IMR-90 (cell line): ENCODE results near the gene MRC2. TPM values are rescaled to one million over a fixed set of nuclear protein-coding genes. Genes with fewer than 3 reads are reported as not detected.

Source experiments
- ATAC-seq: fragments of 200-7000 bp; cut with Tn5 transposase; 2 replicates; pipeline ENCODE4 v1.9.1; 2020; ENCODE audit warnings: low read depth, mild to moderate bottlenecking, moderate library complexity
- BruUV-seq: library from RNA; stranded (reverse); fragments of 400-500 nt; replicated peaks from 2 replicates; lab custom pipeline; 2021; lab: Mats Ljungman, UMichigan
- CTCF ChIA-PET: fragments of 300-600 bp; formaldehyde crosslinking; extraction: SDS; loops from one replicate; lab custom pipeline; 2021; ENCODE audit warnings: antibody characterized with exemption; lab: Yijun Ruan, JAX
- POLR2A ChIA-PET: fragments of 300-600 bp; sonication (Branson Sonifier 250); formaldehyde crosslinking; loops from one replicate; lab custom pipeline; 2022; ENCODE audit warnings: antibody characterized with exemption; ENCODE audit not compliant: unreplicated experiment; lab: Charles Lee
- DNase-seq: peaks from one replicate; pipeline ENCODE4 v3.0.0; 2013
- H2AFZ ChIP-seq: replicated peaks from 2 replicates; pipeline ENCODE3; 2013; ENCODE audit warnings: low read length, mild to moderate bottlenecking; ENCODE audit not compliant: poor library complexity
- H2AK5ac ChIP-seq: 2 replicates; pipeline ENCODE4 v1.6.1; 2013; ENCODE audit warnings: low read depth, low read length, inconsistent platforms
- H2AK9ac ChIP-seq: replicated peaks from 2 replicates; pipeline ENCODE3; 2013; ENCODE audit warnings: mild to moderate bottlenecking, low read depth, low read length, moderate library complexity; ENCODE audit not compliant: poor library complexity
- H2BK120ac ChIP-seq: 2 replicates; pipeline ENCODE4 v1.6.1; 2013; ENCODE audit warnings: low read depth, low read length, inconsistent platforms
- H2BK15ac ChIP-seq: 3 replicates; pipeline ENCODE4 v1.6.1; 2013; ENCODE audit warnings: low read depth, low read length, inconsistent platforms
- H2BK20ac ChIP-seq: 2 replicates; pipeline ENCODE4 v1.6.1; 2013; ENCODE audit warnings: low read depth, mild to moderate bottlenecking, inconsistent platforms, low read length, moderate library complexity
- H2BK5ac ChIP-seq: 2 replicates; pipeline ENCODE4 v1.6.1; 2013; ENCODE audit warnings: mild to moderate bottlenecking, low read depth, low read length, inconsistent platforms; ENCODE audit not compliant: poor library complexity, severe bottlenecking
- H3K14ac ChIP-seq: replicated peaks from 2 replicates; pipeline ENCODE4 v1.6.1; 2013; ENCODE audit warnings: low read depth, low read length, inconsistent platforms
- H3K18ac ChIP-seq: 2 replicates; pipeline ENCODE4 v1.6.1; 2013; ENCODE audit warnings: low read depth, low read length, control low read depth
- H3K23ac ChIP-seq: 2 replicates; pipeline ENCODE4 v1.6.1; 2013; ENCODE audit warnings: low read depth, low read length, inconsistent platforms
- H3K27ac ChIP-seq: 2 replicates; pipeline ENCODE4 v1.5.1; 2013; ENCODE audit warnings: mild to moderate bottlenecking, control low read depth, low read length; ENCODE audit not compliant: insufficient read depth
- H3K27me3 ChIP-seq: 2 replicates; pipeline ENCODE4 v1.6.1; 2013; ENCODE audit warnings: low read length; ENCODE audit not compliant: control insufficient read depth, insufficient read depth
- H3K36me3 ChIP-seq: 2 replicates; pipeline ENCODE4 v1.6.1; 2013; ENCODE audit warnings: low read length, mixed read lengths; ENCODE audit not compliant: control insufficient read depth, insufficient read depth
- H3K4ac ChIP-seq: 2 replicates; pipeline ENCODE4 v1.6.1; 2013; ENCODE audit warnings: low read depth, low read length, inconsistent platforms
- H3K4me1 ChIP-seq: 2 replicates; pipeline ENCODE4 v1.6.1; 2013; ENCODE audit warnings: low read length, mixed read lengths; ENCODE audit not compliant: control insufficient read depth, insufficient read depth
- H3K4me2 ChIP-seq: 2 replicates; pipeline ENCODE4 v1.6.1; 2013; ENCODE audit warnings: low read depth, mild to moderate bottlenecking, control low read depth, low read length, moderate library complexity
- H3K4me3 ChIP-seq: 2 replicates; pipeline ENCODE4 v1.5.1; 2013; ENCODE audit warnings: low read depth, mild to moderate bottlenecking, control low read depth, low read length, moderate library complexity; ENCODE audit not compliant: insufficient read depth
- H3K56ac ChIP-seq: 2 replicates; pipeline ENCODE4 v1.6.1; 2013; ENCODE audit warnings: low read length, inconsistent platforms; ENCODE audit not compliant: insufficient read depth; ENCODE audit errors: extremely low read depth
- H3K79me1 ChIP-seq, 2 experiments: 2 replicates each; pipeline ENCODE4 v1.6.1; 2013; ENCODE audit warnings: low read length in 2 of 2, inconsistent platforms in 1 of 2, low read depth in 1 of 2
- H3K9ac ChIP-seq: 2 replicates; pipeline ENCODE4 v1.6.1; 2013; ENCODE audit warnings: low read depth, low read length, control low read depth
- H3K9me1 ChIP-seq: 2 replicates; pipeline ENCODE4 v1.6.1; 2013; ENCODE audit warnings: low read length, inconsistent platforms; ENCODE audit not compliant: insufficient read depth
- H3K9me3 ChIP-seq: 2 replicates; pipeline ENCODE4 v1.6.1; 2013; ENCODE audit warnings: low read length; ENCODE audit not compliant: control insufficient read depth, insufficient read depth
- H4K20me1 ChIP-seq: 2 replicates; pipeline ENCODE4 v1.6.1; 2013; ENCODE audit warnings: low read length, inconsistent platforms; ENCODE audit not compliant: insufficient read depth
- H4K5ac ChIP-seq: 2 replicates; pipeline ENCODE4 v1.6.1; 2013; ENCODE audit warnings: mild to moderate bottlenecking, low read depth, low read length, control low read depth
- H4K8ac ChIP-seq, 2 experiments: 2 replicates each; pipeline ENCODE4 v1.6.1; 2013; ENCODE audit warnings: low read depth in 2 of 2, low read length in 2 of 2, control low read depth in 1 of 2, inconsistent platforms in 1 of 2
- H4K91ac ChIP-seq: 2 replicates; pipeline ENCODE4 v1.6.1; 2013; ENCODE audit warnings: low read depth, low read length, inconsistent platforms; ENCODE audit not compliant: insufficient read depth
- CEBPB ChIP-seq: IDR thresholded peaks from 2 replicates; pipeline ENCODE4 v1.6.1; 2012; ENCODE audit warnings: low read depth, low read length, improper control_type of control experiment
- CHD1 ChIP-seq: IDR thresholded peaks from 2 replicates; pipeline ENCODE4 v1.6.1; 2012; ENCODE audit warnings: low read depth, low read length, improper control_type of control experiment
- CTCF ChIP-seq: conservative IDR thresholded peaks from 2 replicates; pipeline ENCODE4 v1.5.1; 2012; ENCODE audit warnings: mild to moderate bottlenecking, low read depth, low read length, improper control_type of control experiment
- ELK1 ChIP-seq: fragments of 150-350 bp; IDR thresholded peaks from 2 replicates; pipeline ENCODE4 v1.6.1; 2016; ENCODE audit warnings: low read depth, mild to moderate bottlenecking, low read length, moderate library complexity, borderline replicate concordance
- MAZ ChIP-seq: IDR thresholded peaks from 2 replicates; pipeline ENCODE4 v1.6.1; 2012; ENCODE audit warnings: low read depth, mild to moderate bottlenecking, low read length, improper control_type of control experiment, moderate library complexity, borderline replicate concordance
- MXI1 ChIP-seq: IDR thresholded peaks from 2 replicates; pipeline ENCODE4 v1.6.1; 2012; ENCODE audit warnings: low read depth, mild to moderate bottlenecking, low read length, moderate library complexity, borderline replicate concordance
- POLR2A ChIP-seq: IDR thresholded peaks from 2 replicates; pipeline ENCODE4 v1.6.1; 2012; ENCODE audit warnings: mild to moderate bottlenecking, low read depth, low read length
- RAD21 ChIP-seq: IDR thresholded peaks from 2 replicates; pipeline ENCODE4 v1.6.1; 2012; ENCODE audit warnings: low read length, improper control_type of control experiment
- RCOR1 ChIP-seq: IDR thresholded peaks from 2 replicates; pipeline ENCODE4 v1.6.1; 2012; ENCODE audit warnings: mild to moderate bottlenecking, low read length, improper control_type of control experiment; ENCODE audit not compliant: insufficient replicate concordance
- RFX5 ChIP-seq: IDR thresholded peaks from 2 replicates; pipeline ENCODE4 v1.8.0; 2012; ENCODE audit warnings: low read depth, mild to moderate bottlenecking, low read length, moderate library complexity
- USF2 ChIP-seq: fragments of 150-350 bp; IDR thresholded peaks from 2 replicates; pipeline ENCODE4 v1.6.1; 2017; ENCODE audit warnings: mild to moderate bottlenecking, antibody characterized with exemption, low read length, low read depth
- WGBS, 2 experiments: methylation state at CpG; one replicate each; pipeline versions ENCODE4 v1.1.5 to v1.1.7; 2013; ENCODE audit warnings: missing lambda C conversion rate in 2 of 2; ENCODE audit not compliant: insufficient read length in 1 of 2; ENCODE audit errors: extremely low coverage in 2 of 2; 5-methylcytosine and 5-hydroxymethylcytosine counted together
- dilution Hi-C: fragments of 300-500 bp; cut with HindIII; formaldehyde crosslinking; loops from one replicate; pipeline ENCODE4 v1.14.3; 2018; ENCODE audit warnings: low sequenced_read_pairs; ENCODE audit not compliant: unreplicated experiment
- in situ Hi-C: fragments of 300-500 bp; cut with MboI; formaldehyde crosslinking; loops from 3 replicates; pipeline ENCODE4 v1.14.3; 2019; ENCODE audit warnings: low sequenced_read_pairs, inconsistent platforms, mixed read lengths
- intact Hi-C: fragments of 100-400 bp; cut with micrococcal nuclease; formaldehyde crosslinking; loops from 2 replicates; pipeline ENCODE4 v1.10.0; 2022
- polyA plus RNA-seq, 3 experiments: library from polyadenylated mRNA; depleted of rRNA; stranded (reverse); fragments of >200 nt; gene quantifications; 2 replicates each; pipeline ENCODE4 v1.2.3, GENCODE V29; 2012; ENCODE audit warnings: low replicate concordance in 1 of 3
- total RNA-seq: library from RNA; depleted of rRNA; stranded (reverse); fragments of >200 nt; gene quantifications from 2 replicates; pipeline ENCODE4 v1.2.3, GENCODE V29; 2012

Gene MRC2
- total and polyA plus RNA-seq, 2 of the 4 experiments (the other 2 are of a cell fraction) = 39.3 to 137 TPM

- peaks cover 30% of the 10 kb centered on the region for H3K36me3 ChIP-seq
- H2BK15ac ChIP-seq = no peak overlapping the region
- no peak overlapping the region for H4K5ac ChIP-seq
- H3K4ac ChIP-seq = no peak overlapping the region
- H3K18ac ChIP-seq = no peak overlapping the region
- no peak overlapping the region for H2AK9ac ChIP-seq
- no peak overlapping the region for H3K56ac ChIP-seq
- H3K9ac ChIP-seq = no peak overlapping the region
- TF ChIP-seq RFX5 (no peak), MXI1 (peak; percentile 83), POLR2A (no peak), RCOR1 (no peak), CTCF (no peak), USF2 (peak; percentile 26; the same call in 1 of the 2 replicates), CHD1 (no peak), CEBPB (no peak), MAZ (peak; percentile 69; the same call in 1 of the 2 replicates), ELK1 (no peak), RAD21 (no peak)
- H3K4me1 ChIP-seq = peaks cover 6% of the 10 kb centered on the region
- dilution Hi-C loops (no loop called here), in situ Hi-C loops (no loop called here), intact Hi-C loops (loop anchor here (5.0 kb wide), 1 partner anchor 42 kb away; no protein-coding TSS in a partner anchor)
- ATAC-seq = peak; percentile 86
- no peaks in the 10 kb centered on the region; the same call in none of the 2 replicates for H4K20me1 ChIP-seq
- no peaks in the 10 kb centered on the region for H3K27me3 ChIP-seq
- peaks cover 21 to 56% of the 10 kb centered on the region in 2 experiments for H3K79me1 ChIP-seq
- H3K27ac ChIP-seq = no peak overlapping the region
- H2AK5ac ChIP-seq = no peak overlapping the region
- no peak overlapping the region for H3K14ac ChIP-seq
- peaks cover 20% of the 10 kb centered on the region for H3K9me1 ChIP-seq
- H3K23ac ChIP-seq = no peak overlapping the region
- H2BK5ac ChIP-seq = no peak overlapping the region
- ChIA-PET CTCF (no interaction called here), POLR2A (interaction anchor here (0.7 kb wide), 1 partner anchor 936 kb away, joined by 16 read pairs; the partner anchor contains the start of gene DCAF7)
- no peak overlapping the region for H2BK120ac ChIP-seq
- H4K91ac ChIP-seq = no peak overlapping the region
- H2AFZ ChIP-seq = no peak overlapping the region
- no peaks in the 10 kb centered on the region for H3K9me3 ChIP-seq
- no CpG with 5 or more reads among the region's 6 CpGs for WGBS, 2 experiments
- no TSS peak for BruUV-seq
- DNase-seq = peak; percentile 92
- H4K8ac ChIP-seq = 0 out of 4 replicates have a peak overlapping the region, but pooled peaks of 1 of the 2 experiments have one; percentile 30
- no peak overlapping the region for H2BK20ac ChIP-seq
- H3K4me3 ChIP-seq = no peak overlapping the region
- no peak overlapping the region for H3K4me2 ChIP-seq
These were observed 13.3 kb upstream of the MRC2 start for GRCh38 chr17:62614142-62614541.
